Epithelial cell of proximal tubule (primary cell): ENCODE measurements around the gene PPHLN1. TPM values are rescaled to one million over a fixed set of nuclear protein-coding genes. Genes with fewer than 3 reads are reported as not detected.

Source experiments
- DNase-seq: peaks from one replicate; pipeline ENCODE4 v3.0.0-alpha.2; 2011; ENCODE audit warnings: low read depth
- H3K4me3 ChIP-seq: 2 replicates; pipeline ENCODE4 v1.5.1; 2011; ENCODE audit warnings: low read depth, mild to moderate bottlenecking, low read length
- CTCF ChIP-seq: conservative IDR thresholded peaks from 2 replicates; pipeline ENCODE4 v1.5.1; 2012; ENCODE audit warnings: low read depth, mild to moderate bottlenecking, low read length
- total RNA-seq: library from RNA; depleted of rRNA; stranded (reverse); fragments of >200 nt; gene quantifications from 2 replicates; pipeline ENCODE4 v1.2.3, GENCODE V29; 2015

PPHLN1 gene
- total RNA-seq, 1 donor from 2014 or later = 76.2 TPM

GRCh38 chr12:42283739-42284138 lies 42.2 kb upstream of the PPHLN1 start:
- H3K4me3 ChIP-seq = no peak overlapping the region
- no peak for DNase-seq
- TF ChIP-seq CTCF = no peak

- H3K4me3 ChIP-seq = no peak overlapping the region
- DNase-seq = no peak
- no peak for TF ChIP-seq CTCF
Measured at GRCh38 chr12:42284157-42284556, 41.8 kb upstream of the PPHLN1 start.

GRCh38 chr12:42284876-42285275 lies 41.1 kb upstream of the PPHLN1 start:
- no peak overlapping the region for H3K4me3 ChIP-seq

GRCh38 chr12:42285431-42285830 lies 40.5 kb upstream of the PPHLN1 start:
- TF ChIP-seq CTCF = no peak

More at GRCh38 chr12:42284876-42285275, 41.1 kb upstream of the PPHLN1 start:
- no peak for DNase-seq
- TF ChIP-seq CTCF = no peak

GRCh38 chr12:42286741-42287140 lies 39.2 kb upstream of the PPHLN1 start:
- no peak for TF ChIP-seq CTCF
- DNase-seq = no peak
- H3K4me3 ChIP-seq = no peak overlapping the region

More at GRCh38 chr12:42285431-42285830, 40.5 kb upstream of the PPHLN1 start:
- DNase-seq = no peak
- H3K4me3 ChIP-seq = no peak overlapping the region

GRCh38 chr12:42288544-42288943 lies 37.4 kb upstream of the PPHLN1 start:
- no peak for TF ChIP-seq CTCF
- DNase-seq = no peak
- no peak overlapping the region for H3K4me3 ChIP-seq

GRCh38 chr12:42291680-42292079 lies 34.3 kb upstream of the PPHLN1 start:
- no peak overlapping the region for H3K4me3 ChIP-seq
- no peak for TF ChIP-seq CTCF
- no peak for DNase-seq
